Uterus (tissue), 2 donors: ENCODE measurements around the gene PRR13.

ENCODE experiments used
- CTCF ChIP-seq, 4 experiments: fragments of 200-600 bp in 2 of 4; fragments of 450-650 bp in 2 of 4; sonication (generic) in 2 of 4; IDR thresholded peaks; one replicate each; pipeline ENCODE4 v1.5.1; 2016 to 2019; ENCODE audit warnings: antibody characterized with exemption in 4 of 4, mild to moderate bottlenecking in 2 of 4, moderate library complexity in 1 of 4
- POLR2A ChIP-seq, 2 donors: fragments of 450-650 bp; IDR thresholded peaks; one replicate each; pipeline ENCODE4 v1.6.1; 2016; ENCODE audit warnings: antibody characterized with exemption in 2 of 2, mild to moderate bottlenecking in 1 of 2, moderate library complexity in 1 of 2

DNA sequence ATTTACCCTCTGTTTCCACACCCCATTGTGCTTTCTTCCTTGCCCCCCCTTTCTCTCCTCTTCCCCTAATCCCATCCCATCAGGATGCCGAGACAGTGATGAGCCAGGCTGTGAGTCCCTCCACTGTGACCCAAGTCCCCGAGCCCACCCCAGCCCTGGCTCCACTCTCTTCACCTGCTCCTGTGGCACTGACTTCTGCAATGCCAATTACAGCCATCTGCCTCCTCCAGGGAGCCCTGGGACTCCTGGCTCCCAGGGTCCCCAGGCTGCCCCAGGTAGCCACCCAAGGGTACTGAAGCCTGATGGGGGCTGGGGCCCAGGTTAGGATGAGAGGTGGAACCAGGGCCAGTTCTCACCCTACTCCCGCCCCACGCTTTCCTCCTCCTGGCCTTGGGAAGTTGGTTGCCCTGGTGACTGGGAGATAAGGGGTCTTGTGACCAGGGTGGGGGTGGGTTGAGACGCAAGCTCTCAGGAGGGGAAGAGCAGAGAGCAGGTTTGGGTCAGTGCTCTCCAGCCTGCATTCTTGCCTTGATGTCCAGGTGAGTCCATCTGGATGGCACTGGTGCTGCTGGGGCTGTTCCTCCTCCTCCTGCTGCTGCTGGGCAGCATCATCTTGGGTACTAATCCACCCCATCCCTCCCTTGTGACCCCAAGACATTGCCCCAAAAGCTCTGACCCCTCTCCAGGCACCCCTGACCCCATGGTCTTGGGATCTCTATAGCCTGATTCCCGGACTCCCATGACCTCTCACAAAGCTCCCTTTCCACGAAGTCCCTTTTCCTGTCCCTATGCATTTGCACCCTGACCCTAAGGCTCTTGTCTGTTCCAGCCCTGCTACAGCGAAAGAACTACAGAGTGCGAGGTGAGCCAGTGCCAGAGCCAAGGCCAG lies 16.7 kb upstream of the PRR13 start:
- no peak for TF ChIP-seq CTCF (IDR thresholded peaks at IDR 0.05)
- TF ChIP-seq POLR2A (IDR thresholded peaks at IDR 0.05) = no peak
